GM12872 (cell line): ENCODE measurements around the gene TLX1.

Experiments used
- TF ChIP-seq, protein P1 (sequence below): IDR thresholded peaks from 3 replicates; pipeline ENCODE4 v1.5.1; 2011; ENCODE audit warnings: low read depth, mild to moderate bottlenecking, low read length, moderate library complexity; ENCODE audit not compliant: insufficient read depth

The TLX1 gene

DNA sequence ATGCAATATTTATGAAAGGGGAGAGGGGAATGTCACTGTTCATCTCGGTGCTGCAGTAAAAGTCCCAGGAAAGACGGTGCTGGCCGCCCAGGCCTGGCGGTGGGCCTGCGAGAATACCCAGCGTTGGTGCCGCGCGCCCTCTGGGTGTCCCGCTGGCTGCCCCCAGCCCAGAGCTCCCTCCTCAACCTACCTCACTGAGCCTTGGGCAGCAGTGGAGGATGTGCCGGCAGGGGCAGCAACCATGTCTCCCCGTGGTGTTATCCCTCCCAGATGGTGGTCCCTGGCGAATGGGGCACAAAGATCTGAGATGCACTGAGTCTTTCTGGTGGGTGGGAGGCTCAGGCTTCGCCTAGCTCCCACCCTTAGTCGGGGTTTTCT lies 9.5 kb upstream of the TLX1 start:
- TF ChIP-seq, protein P1, sequence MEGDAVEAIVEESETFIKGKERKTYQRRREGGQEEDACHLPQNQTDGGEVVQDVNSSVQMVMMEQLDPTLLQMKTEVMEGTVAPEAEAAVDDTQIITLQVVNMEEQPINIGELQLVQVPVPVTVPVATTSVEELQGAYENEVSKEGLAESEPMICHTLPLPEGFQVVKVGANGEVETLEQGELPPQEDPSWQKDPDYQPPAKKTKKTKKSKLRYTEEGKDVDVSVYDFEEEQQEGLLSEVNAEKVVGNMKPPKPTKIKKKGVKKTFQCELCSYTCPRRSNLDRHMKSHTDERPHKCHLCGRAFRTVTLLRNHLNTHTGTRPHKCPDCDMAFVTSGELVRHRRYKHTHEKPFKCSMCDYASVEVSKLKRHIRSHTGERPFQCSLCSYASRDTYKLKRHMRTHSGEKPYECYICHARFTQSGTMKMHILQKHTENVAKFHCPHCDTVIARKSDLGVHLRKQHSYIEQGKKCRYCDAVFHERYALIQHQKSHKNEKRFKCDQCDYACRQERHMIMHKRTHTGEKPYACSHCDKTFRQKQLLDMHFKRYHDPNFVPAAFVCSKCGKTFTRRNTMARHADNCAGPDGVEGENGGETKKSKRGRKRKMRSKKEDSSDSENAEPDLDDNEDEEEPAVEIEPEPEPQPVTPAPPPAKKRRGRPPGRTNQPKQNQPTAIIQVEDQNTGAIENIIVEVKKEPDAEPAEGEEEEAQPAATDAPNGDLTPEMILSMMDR = no peak

DNA sequence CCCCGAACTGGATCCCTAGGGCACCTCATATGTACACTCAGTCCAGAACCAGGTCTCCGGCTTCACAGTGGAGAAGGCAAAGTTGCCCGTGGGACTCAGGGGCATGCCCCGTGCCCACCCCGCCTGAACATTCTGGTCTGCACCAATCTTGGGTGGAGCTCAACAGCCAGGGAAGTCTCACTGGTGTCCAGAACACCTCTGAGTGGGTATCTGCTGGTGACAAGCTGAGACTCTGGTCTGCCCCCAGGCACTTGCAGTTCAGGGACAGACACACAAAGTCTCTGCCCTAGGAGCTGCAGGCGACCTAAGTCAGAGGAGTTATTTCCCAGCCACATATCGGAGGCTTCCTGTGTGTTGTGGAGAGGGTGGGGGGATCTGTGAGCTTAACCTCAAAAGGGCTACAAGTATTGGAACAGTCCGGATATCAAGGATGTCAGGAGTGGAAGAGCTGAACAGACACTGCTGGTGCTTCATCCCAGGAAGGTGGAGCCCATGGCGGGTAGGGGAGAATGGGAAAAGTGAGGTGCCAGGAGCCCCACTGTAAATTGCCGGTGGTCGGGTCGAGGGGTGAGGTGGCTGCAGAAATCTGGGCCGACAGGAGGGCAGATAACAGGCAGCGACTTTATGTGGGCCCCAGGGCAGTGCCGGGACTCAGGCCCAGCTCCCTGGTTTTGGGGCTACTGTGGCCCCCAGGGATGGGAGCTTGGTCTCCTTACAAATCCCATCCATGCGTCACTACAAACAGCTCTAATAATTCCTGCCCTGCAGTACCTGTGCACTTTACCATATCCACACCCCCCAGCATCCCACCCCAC lies 8.6 kb upstream of the TLX1 start:
- TF ChIP-seq, protein P1 = no peak

DNA sequence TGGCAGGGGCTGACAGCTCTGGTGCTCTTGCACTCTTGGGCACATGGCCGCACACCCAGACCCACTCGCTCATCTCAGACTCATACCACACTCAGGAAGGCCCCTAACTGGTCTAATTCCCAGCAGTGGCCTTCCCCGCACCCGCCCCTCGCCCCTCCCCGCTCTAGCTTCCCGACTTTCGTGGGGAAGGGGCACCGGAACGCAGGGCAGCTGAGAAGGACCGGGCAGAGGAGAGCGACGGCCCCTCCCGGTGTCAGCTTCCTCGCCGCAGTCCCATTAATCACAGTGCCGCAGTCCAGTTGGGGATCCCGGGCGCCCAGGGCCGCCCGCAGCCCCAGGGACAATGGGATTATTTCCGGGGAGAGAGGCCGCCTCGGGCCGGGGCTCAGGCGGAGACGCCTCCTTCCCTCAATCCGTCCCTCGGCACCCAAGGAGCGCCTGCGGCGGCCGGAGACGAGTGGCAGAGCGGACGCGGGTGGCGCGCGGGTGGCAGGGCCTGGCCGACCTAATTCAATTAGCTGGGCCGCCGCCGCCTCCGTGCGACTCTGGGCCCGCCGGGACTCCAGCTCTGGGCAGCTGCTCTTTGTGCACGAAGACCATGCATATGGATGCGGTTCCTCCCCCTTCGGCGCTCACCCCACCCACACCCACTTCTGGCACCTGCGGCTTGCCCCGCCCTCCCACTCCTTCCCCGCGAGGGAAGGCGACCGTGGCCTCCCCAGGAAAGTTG lies 7.8 kb upstream of the TLX1 start:
- TF ChIP-seq, protein P1 = no peak

DNA sequence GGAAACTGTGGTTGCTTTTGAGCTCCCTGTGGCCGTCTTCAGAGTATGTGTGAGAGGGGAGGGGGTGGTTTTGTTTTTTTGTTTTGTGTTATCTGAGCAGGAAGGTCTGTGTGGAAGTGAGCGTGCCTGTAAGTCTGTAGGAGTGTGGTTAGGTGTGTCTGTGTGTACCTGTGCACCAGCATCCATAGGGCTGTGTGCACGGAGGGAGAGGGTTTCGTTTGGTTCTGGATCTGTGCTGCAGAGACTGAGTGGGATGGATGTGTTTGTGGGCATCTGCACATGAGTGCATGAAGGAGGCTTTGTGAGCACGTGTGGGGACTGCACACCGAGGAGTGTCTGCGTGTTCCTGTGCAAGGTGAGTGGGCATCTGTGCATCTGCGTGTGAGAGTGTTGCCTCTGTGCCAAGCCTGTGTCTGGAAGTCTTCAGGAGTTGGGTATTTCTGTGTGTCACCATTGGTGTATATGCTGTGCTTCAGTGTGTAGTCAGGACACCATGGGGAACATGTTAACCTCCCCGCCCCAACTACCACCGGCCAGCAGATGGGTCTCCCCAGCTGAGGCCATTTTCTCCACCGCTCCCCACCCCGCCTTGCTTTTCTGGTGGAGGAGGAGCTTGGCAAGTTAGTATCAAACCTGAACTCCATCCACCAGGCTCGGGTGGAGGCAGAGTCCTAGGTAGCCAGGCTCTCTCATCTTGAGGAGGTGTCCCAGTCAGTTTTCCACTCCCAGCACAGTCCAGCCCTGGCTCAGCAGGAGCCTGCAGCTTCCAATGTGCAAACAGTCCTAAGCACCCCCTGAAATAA lies 7.1 kb upstream of the TLX1 start:
- TF ChIP-seq, protein P1 = no peak

DNA sequence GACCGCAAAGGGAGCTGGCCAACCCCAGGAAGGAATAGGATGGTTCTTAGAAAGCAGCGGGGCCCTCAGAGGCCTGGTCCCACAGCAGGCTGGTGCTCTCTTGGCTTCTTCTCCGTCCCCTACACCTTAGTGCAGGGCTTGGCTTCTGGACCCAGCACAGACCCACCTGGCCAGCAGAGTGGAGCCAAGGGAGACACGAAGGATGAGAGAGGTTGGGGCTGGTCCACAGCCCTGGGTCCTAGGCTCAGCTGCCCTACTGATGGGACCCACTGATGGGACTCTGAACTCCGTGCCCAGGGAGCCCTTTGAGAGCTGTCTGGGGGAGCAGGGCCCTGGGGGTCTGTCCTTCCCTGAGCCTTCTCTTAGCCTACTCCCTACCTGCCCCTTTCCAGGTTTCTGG lies 6.2 kb upstream of the TLX1 start:
- TF ChIP-seq, protein P1 = no peak

DNA sequence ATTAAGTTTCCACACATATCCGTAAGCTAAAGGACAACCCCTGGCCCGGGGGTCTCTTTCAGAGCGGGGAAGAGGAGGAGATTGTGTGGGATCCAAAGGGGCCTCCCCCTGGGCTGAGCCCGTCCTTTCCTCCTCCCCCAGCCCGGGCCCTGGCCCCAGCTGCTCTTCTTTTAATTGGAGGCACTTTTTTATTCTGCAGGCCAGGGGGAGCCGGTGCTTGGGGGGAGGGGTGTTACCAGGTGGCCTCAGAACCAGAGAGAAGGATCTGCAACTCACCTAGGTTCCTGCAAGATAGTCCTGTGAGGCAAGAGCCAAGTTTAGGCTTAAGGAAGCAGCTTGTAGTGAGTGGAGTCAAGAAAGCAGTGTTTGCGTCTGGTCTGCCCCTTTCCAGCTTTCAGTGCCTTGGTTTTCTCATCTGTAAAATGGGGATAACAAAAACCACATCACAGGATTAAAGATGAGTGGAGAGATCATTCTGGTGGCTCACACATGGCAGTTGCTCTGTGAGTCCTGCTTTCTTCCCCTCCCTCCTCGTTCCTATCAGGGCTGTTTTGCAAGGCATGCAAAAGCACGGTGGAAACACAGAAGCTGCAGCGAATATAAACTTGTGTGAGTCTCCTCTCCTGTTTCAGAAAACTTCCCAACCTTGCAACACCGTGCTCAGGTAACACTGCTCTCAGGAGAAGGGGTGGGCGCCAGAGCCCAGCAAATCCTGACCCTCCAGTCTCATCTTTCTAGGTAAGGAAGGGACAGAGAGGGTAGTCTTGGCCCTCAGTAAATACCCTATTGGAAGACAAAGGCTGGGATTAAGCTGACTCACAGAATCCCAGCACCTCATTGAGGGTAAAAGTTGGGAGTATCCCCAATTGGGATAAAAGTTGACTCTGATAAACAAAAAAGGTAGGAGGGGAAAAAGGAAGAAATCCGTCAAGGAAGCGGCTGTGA lies 4.1 kb upstream of the TLX1 start:
- TF ChIP-seq, protein P1 = no peak
